GM06990 (cell line): Measurements from ENCODE around the gene GGTLC1.

ENCODE experiments used
- DNase-seq: peaks from one replicate; pipeline ENCODE4 v3.0.0-alpha.2; 2011; ENCODE audit not compliant: insufficient read length; ENCODE audit errors: extremely low read depth
- H3K27me3 ChIP-seq: replicated peaks from 2 replicates; pipeline ENCODE4 v1.6.0; 2011; ENCODE audit warnings: low read length; ENCODE audit not compliant: control insufficient read depth, insufficient read depth
- H3K36me3 ChIP-seq: 2 replicates; pipeline ENCODE4 v1.5.1; 2011; ENCODE audit warnings: low read length; ENCODE audit not compliant: control insufficient read depth, insufficient read depth
- H3K4me3 ChIP-seq: replicated peaks from 2 replicates; pipeline ENCODE4 v1.5.1; 2011; ENCODE audit warnings: low read depth, mild to moderate bottlenecking, control low read depth, low read length
- TF ChIP-seq, protein P1 (sequence below): IDR thresholded peaks from 2 replicates; pipeline ENCODE4 v1.5.1; 2011; ENCODE audit warnings: low read length, control low read depth, mild to moderate bottlenecking, inconsistent platforms; ENCODE audit not compliant: insufficient read depth, poor library complexity, severe bottlenecking

GGTLC1 gene

DNA sequence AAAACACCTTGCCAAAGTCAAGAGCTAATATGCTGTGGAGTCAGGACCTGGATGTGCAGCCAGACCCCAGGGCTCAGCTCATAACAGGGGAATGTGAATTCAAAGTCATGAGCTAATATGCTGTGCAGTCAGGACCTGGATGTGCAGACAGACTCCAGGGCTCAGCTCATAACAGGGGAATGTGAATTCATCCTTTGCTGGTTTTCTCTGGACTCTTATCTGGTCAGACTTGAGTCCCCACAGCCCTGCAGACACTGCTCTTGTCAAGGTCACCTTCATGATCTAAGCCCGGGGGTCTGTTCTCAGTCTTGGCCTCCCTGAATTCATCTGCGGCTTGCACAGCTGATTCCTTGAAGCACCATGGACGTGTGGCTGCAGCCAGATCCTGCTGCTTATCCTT lies 19.2 kb upstream of the GGTLC1 start:
- no peak for DNase-seq
- TF ChIP-seq, protein P1, sequence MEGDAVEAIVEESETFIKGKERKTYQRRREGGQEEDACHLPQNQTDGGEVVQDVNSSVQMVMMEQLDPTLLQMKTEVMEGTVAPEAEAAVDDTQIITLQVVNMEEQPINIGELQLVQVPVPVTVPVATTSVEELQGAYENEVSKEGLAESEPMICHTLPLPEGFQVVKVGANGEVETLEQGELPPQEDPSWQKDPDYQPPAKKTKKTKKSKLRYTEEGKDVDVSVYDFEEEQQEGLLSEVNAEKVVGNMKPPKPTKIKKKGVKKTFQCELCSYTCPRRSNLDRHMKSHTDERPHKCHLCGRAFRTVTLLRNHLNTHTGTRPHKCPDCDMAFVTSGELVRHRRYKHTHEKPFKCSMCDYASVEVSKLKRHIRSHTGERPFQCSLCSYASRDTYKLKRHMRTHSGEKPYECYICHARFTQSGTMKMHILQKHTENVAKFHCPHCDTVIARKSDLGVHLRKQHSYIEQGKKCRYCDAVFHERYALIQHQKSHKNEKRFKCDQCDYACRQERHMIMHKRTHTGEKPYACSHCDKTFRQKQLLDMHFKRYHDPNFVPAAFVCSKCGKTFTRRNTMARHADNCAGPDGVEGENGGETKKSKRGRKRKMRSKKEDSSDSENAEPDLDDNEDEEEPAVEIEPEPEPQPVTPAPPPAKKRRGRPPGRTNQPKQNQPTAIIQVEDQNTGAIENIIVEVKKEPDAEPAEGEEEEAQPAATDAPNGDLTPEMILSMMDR: no peak
- Histone ChIP-seq H3K27me3 (0 out of 2 replicates have a peak, but pooled peaks cover 5% of the 10 kb centered on the region), H3K4me3 (no peak overlapping the region), H3K36me3 (no peaks in the 10 kb centered on the region)

DNA sequence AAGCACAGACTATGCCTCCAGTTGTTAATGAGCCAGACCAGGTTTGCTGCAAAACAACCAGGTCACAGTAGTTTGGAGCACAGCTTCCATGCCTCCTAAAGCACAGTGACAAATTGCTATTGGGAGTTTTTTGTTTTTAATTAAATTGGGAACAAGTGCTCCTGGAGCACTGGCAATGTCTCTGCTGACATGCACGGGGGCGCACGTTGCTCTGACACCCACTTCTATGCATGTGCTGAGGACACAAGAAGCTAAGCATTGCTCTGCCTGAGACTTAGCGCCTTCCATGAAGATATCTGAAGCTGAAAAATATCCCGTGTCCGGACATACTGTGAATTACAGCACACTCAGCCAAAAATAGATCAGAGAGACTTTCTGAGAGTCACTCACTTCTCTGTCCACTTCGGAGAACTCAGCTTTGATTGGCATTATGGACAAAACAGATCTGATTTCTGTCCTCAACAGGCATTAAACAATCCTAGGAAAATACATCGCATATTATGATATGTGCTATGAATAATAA lies 18.6 kb upstream of the GGTLC1 start:
- TF ChIP-seq, protein P1: no peak
- Histone ChIP-seq H3K27me3 (0 out of 2 replicates have a peak, but pooled peaks cover 5% of the 10 kb centered on the region), H3K4me3 (no peak overlapping the region), H3K36me3 (no peaks in the 10 kb centered on the region)
- no peak for DNase-seq

DNA sequence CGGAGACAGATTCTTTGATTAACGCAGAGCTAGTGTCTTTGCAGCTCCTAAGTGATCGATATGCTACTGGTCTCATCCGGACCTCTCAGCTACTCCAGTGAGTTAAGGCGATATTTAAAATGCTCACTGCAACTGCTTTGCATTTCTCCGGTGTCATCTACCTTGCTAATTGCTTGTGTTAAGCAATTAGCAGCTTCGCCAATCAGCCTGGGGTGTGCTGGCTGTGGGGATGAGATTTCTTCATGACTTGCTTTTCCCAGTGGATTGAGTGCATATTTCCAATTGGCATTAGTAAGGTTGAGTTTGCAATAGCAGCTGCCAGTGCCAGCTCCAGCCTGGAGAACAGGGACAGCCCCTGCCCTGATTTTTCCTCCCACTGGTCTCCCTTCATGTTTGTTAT lies 18.0 kb upstream of the GGTLC1 start:
- H3K27me3 ChIP-seq: 0 out of 2 replicates have a peak, but pooled peaks cover 5% of the 10 kb centered on the region
- DNase-seq: no peak
- H3K36me3 ChIP-seq: no peaks in the 10 kb centered on the region
- TF ChIP-seq, protein P1: no peak
- H3K4me3 ChIP-seq: no peak overlapping the region

DNA sequence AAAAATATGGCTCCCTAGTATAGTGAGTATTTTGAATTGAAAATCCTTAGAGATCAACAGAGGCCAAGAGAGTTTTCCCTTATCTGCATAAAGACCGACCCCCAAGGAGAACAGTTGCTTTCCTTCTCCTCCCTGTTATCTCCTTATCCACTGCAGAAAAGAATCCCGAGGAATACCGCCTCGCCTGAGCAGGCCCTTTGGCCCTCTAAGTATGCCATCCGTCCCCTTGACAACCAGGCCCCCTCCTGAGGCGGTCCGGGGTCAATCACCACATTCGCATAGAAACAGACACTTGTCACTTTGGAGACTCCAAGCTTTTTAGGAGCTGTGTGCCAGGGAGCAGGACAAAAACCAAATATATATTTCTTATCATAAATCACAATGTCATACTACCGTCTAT lies 15.9 kb upstream of the GGTLC1 start:
- Histone ChIP-seq H3K27me3 (0 out of 2 replicates have a peak, but pooled peaks cover 1% of the 10 kb centered on the region), H3K36me3 (no peaks in the 10 kb centered on the region), H3K4me3 (no peak overlapping the region)
- TF ChIP-seq, protein P1: no peak
- DNase-seq: no peak

DNA sequence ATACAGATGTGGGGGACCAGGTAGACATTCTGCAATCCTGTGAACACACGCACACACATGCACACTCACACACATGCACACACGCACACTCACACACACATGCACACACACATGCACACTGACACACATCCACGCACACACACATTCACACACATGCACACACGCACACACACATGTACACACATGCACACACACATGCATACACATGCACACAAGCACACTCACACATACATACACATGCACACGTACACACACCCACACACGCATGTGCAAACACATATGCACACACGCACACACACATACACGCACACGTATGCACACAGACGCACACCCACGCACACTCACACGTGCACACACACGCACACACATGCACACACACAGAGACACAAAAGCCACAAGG lies 14.3 kb upstream of the GGTLC1 start:
- H3K4me3 ChIP-seq: no peak overlapping the region
- 0 out of 2 replicates have a peak, but pooled peaks cover 1% of the 10 kb centered on the region for H3K27me3 ChIP-seq
- no peak for DNase-seq
- no peaks in the 10 kb centered on the region for H3K36me3 ChIP-seq
- TF ChIP-seq, protein P1: no peak
